ENCODE measurements around the gene ATG10. TPM values are rescaled to one million over a fixed set of nuclear protein-coding genes. Genes with fewer than 3 reads are reported as not detected.

ATG10 gene
- total and polyA plus RNA-seq, 2 experiments from 2014 or later = 12.5 to 17.7 TPM

DNA sequence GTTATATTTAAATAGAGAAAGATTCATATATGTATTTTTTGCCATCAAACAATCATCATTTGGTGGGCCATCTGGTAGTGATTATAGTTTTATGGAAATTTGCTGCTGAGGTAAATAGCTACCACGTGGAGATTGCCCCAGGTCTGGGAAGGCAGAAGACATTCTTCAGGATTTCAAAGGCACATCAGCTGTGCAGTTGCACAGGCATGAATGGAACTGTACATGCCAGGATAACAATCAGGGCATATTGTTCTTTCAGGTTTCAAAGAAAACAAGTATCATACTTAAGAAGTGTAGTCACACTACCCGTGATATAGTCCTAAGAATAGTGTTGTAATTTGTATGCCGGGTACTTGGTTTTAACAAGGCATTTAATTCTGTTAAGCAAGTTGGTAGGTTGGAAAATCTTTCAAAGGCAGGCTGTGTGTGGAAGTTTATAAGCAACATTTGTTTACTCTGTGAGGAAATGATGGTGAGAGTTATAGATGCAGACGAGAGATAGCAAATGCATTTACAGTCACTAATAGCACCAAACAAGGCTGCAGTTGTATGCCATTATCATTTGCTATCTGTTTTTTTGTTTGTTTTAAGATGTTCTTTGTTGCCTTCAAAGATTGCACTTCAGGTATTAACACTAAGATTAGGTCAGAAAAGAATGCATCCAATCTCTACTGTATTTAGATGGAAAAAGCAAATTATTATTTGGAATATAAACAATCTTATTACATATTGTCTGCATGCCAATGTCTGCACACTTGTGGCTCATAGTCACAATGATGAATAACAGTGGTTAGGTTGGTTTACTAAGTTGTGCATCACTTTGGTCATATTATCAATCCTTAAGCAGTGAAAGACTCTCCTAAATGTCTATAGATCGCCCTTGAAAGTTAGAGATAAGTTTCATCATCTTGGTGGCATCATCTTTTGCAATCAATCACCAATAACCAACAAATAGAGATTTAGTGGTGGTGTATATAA lies 251.1 kb downstream of the ATG10 start:
- Histone ChIP-seq H3K27ac (ENCODE audit: low read depth) (no peak overlapping the region), H3K4me2 (no peak overlapping the region)

More for the DNA sequence above, 251.1 kb downstream of the ATG10 start:
- peaks cover 2% of the 10 kb centered on the region for H3K36me3 Mint-ChIP-seq (ENCODE audit: low read depth)
- H3K36me3 ChIP-seq (ENCODE audit: insufficient read depth) = no peaks in the 10 kb centered on the region
- no peak overlapping the region for H3K27ac Mint-ChIP-seq
- H2AFZ ChIP-seq = no peak overlapping the region
- peaks cover 27% of the 10 kb centered on the region for H3K4me1 Mint-ChIP-seq
- no peaks in the 10 kb centered on the region for H3K9me2 ChIP-seq (ENCODE audit: insufficient read depth)
- DNase-seq (ENCODE audit: low spot score) (no peak), ATAC-seq (no peak)
- no peaks in the 10 kb centered on the region for H3K79me2 ChIP-seq (replicated peaks; ENCODE audit: insufficient read depth)
- no peak for TF ChIP-seq ZNF462 (CRISPR knock-in tag; IDR thresholded peaks at IDR 0.05)
- no peak for TF ChIP-seq CREB1 (CRISPR knock-in tag; IDR thresholded peaks at IDR 0.05; ENCODE audit: low read depth)
- TF ChIP-seq, protein P1, sequence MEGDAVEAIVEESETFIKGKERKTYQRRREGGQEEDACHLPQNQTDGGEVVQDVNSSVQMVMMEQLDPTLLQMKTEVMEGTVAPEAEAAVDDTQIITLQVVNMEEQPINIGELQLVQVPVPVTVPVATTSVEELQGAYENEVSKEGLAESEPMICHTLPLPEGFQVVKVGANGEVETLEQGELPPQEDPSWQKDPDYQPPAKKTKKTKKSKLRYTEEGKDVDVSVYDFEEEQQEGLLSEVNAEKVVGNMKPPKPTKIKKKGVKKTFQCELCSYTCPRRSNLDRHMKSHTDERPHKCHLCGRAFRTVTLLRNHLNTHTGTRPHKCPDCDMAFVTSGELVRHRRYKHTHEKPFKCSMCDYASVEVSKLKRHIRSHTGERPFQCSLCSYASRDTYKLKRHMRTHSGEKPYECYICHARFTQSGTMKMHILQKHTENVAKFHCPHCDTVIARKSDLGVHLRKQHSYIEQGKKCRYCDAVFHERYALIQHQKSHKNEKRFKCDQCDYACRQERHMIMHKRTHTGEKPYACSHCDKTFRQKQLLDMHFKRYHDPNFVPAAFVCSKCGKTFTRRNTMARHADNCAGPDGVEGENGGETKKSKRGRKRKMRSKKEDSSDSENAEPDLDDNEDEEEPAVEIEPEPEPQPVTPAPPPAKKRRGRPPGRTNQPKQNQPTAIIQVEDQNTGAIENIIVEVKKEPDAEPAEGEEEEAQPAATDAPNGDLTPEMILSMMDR (conservative IDR thresholded peaks at IDR 0.05; ENCODE audit: low read depth in 2 of 2) = no peak
- TF ChIP-seq EZH2phosphoT487 (IDR thresholded peaks at IDR 0.05; ENCODE audit: unreplicated experiment) = no peak
- TF ChIP-seq ZNF114 (CRISPR knock-in tag; IDR thresholded peaks at IDR 0.05) = no peak
- no peak for TF ChIP-seq REST (IDR thresholded peaks at IDR 0.05; ENCODE audit: unreplicated experiment)
- no peak for TF ChIP-seq POLR2AphosphoS5 (IDR thresholded peaks at IDR 0.05; ENCODE audit: low read depth)
- no peak for TF ChIP-seq ETS1 (IDR thresholded peaks at IDR 0.05)
- TF ChIP-seq EZH2 (IDR thresholded peaks at IDR 0.05; ENCODE audit: low read depth, unreplicated experiment) = no peak
- TF ChIP-seq NANOG (IDR thresholded peaks at IDR 0.05; ENCODE audit: borderline replicate concordance) = no peak
- no peak for TF ChIP-seq ZNF331 (CRISPR knock-in tag; IDR thresholded peaks at IDR 0.05; ENCODE audit: low read depth)
- no peak for TF ChIP-seq STAT1 (IDR thresholded peaks at IDR 0.05; ENCODE audit: unreplicated experiment)
- no peak for TF ChIP-seq JUNB (IDR thresholded peaks at IDR 0.05; ENCODE audit: unreplicated experiment)
- no peaks in the 10 kb centered on the region for H3K27me3 ChIP-seq (ENCODE audit: insufficient read depth)
- no peak overlapping the region for H3K4me3 Mint-ChIP-seq
- H3K4me3 ChIP-seq = no peak overlapping the region
- no peaks in the 10 kb centered on the region for H4K20me1 ChIP-seq (replicated peaks; ENCODE audit: insufficient read depth)
- no peaks in the 10 kb centered on the region for H3K27me3 Mint-ChIP-seq (ENCODE audit: insufficient read depth, low read depth, poor library complexity)
- H3F3A ChIP-seq (replicated peaks; ENCODE audit: low read depth) = no peaks in the 10 kb centered on the region
- no peaks in the 10 kb centered on the region for H3K9me3 Mint-ChIP-seq
- H3K4me1 ChIP-seq (ENCODE audit: insufficient read depth) = peaks cover 19% of the 10 kb centered on the region
